ENCODE results near the gene SIRT2. TPM values are rescaled to one million over a fixed set of nuclear protein-coding genes. Genes with fewer than 3 reads are reported as not detected.

Gene SIRT2
- total and polyA plus RNA-seq, 2 of the 8 experiments (the other 6 are each of a cell fraction or from before 2014, with no cell fraction given): 6.5 to 10.0 TPM

GRCh38 chr19:38900743-38901190 is 1.3 kb upstream of the SIRT2 start (continued):
- TF ChIP-seq, protein P1, sequence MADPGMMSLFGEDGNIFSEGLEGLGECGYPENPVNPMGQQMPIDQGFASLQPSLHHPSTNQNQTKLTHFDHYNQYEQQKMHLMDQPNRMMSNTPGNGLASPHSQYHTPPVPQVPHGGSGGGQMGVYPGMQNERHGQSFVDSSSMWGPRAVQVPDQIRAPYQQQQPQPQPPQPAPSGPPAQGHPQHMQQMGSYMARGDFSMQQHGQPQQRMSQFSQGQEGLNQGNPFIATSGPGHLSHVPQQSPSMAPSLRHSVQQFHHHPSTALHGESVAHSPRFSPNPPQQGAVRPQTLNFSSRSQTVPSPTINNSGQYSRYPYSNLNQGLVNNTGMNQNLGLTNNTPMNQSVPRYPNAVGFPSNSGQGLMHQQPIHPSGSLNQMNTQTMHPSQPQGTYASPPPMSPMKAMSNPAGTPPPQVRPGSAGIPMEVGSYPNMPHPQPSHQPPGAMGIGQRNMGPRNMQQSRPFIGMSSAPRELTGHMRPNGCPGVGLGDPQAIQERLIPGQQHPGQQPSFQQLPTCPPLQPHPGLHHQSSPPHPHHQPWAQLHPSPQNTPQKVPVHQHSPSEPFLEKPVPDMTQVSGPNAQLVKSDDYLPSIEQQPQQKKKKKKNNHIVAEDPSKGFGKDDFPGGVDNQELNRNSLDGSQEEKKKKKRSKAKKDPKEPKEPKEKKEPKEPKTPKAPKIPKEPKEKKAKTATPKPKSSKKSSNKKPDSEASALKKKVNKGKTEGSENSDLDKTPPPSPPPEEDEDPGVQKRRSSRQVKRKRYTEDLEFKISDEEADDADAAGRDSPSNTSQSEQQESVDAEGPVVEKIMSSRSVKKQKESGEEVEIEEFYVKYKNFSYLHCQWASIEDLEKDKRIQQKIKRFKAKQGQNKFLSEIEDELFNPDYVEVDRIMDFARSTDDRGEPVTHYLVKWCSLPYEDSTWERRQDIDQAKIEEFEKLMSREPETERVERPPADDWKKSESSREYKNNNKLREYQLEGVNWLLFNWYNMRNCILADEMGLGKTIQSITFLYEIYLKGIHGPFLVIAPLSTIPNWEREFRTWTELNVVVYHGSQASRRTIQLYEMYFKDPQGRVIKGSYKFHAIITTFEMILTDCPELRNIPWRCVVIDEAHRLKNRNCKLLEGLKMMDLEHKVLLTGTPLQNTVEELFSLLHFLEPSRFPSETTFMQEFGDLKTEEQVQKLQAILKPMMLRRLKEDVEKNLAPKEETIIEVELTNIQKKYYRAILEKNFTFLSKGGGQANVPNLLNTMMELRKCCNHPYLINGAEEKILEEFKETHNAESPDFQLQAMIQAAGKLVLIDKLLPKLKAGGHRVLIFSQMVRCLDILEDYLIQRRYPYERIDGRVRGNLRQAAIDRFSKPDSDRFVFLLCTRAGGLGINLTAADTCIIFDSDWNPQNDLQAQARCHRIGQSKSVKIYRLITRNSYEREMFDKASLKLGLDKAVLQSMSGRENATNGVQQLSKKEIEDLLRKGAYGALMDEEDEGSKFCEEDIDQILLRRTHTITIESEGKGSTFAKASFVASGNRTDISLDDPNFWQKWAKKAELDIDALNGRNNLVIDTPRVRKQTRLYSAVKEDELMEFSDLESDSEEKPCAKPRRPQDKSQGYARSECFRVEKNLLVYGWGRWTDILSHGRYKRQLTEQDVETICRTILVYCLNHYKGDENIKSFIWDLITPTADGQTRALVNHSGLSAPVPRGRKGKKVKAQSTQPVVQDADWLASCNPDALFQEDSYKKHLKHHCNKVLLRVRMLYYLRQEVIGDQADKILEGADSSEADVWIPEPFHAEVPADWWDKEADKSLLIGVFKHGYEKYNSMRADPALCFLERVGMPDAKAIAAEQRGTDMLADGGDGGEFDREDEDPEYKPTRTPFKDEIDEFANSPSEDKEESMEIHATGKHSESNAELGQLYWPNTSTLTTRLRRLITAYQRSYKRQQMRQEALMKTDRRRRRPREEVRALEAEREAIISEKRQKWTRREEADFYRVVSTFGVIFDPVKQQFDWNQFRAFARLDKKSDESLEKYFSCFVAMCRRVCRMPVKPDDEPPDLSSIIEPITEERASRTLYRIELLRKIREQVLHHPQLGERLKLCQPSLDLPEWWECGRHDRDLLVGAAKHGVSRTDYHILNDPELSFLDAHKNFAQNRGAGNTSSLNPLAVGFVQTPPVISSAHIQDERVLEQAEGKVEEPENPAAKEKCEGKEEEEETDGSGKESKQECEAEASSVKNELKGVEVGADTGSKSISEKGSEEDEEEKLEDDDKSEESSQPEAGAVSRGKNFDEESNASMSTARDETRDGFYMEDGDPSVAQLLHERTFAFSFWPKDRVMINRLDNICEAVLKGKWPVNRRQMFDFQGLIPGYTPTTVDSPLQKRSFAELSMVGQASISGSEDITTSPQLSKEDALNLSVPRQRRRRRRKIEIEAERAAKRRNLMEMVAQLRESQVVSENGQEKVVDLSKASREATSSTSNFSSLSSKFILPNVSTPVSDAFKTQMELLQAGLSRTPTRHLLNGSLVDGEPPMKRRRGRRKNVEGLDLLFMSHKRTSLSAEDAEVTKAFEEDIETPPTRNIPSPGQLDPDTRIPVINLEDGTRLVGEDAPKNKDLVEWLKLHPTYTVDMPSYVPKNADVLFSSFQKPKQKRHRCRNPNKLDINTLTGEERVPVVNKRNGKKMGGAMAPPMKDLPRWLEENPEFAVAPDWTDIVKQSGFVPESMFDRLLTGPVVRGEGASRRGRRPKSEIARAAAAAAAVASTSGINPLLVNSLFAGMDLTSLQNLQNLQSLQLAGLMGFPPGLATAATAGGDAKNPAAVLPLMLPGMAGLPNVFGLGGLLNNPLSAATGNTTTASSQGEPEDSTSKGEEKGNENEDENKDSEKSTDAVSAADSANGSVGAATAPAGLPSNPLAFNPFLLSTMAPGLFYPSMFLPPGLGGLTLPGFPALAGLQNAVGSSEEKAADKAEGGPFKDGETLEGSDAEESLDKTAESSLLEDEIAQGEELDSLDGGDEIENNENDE (IDR thresholded peaks at IDR 0.05; ENCODE audit: insufficient replicate concordance, low read length): no peak
- TF ChIP-seq SAP30 (IDR thresholded peaks at IDR 0.05; ENCODE audit: insufficient read depth, insufficient replicate concordance, low read length) (no peak), KDM4A (IDR thresholded peaks at IDR 0.05; ENCODE audit: low read depth, low read length, severe bottlenecking) (no peak), EGR1 (IDR thresholded peaks at IDR 0.05; ENCODE audit: borderline replicate concordance, low read depth, low read length) (no peak), RXRA (IDR thresholded peaks at IDR 0.05; ENCODE audit: insufficient read depth, low read depth, low read length) (no peak), CEBPB (IDR thresholded peaks at IDR 0.05; ENCODE audit: low read depth, low read length) (no peak), JUN (IDR thresholded peaks at IDR 0.05; ENCODE audit: low read depth, low read length) (no peak)

All from H1 (cell line).